Thymus (tissue), 11 donors: ENCODE data around the gene ACLY. TPM values are rescaled to one million over a fixed set of nuclear protein-coding genes. Genes with fewer than 3 reads are reported as not detected.
A peak's percentile ranks its signal among the peaks of the same experiment; 100 is the strongest.
"Not testable (repeated sequence)": the region's sequence is repeated elsewhere in the genome, so short reads cannot be mapped to it uniquely, and the experiment has no call there.

Experiments
- DNase-seq, 9 donors: peaks; one replicate each; pipeline ENCODE4 v3.0.0-alpha.2; 2013; ENCODE audit warnings: low spot score in 9 of 9, low read depth in 6 of 9, missing footprints in 1 of 9
- H3K27ac ChIP-seq, 2 donors: one replicate each; pipeline ENCODE4 v1.5.1; 2013; ENCODE audit warnings: control low read depth in 1 of 2, low read depth in 1 of 2, low read length in 1 of 2, mild to moderate bottlenecking in 1 of 2, moderate library complexity in 1 of 2
- H3K27me3 ChIP-seq, 2 donors: one replicate each; pipeline ENCODE4 v1.5.1; 2013; ENCODE audit warnings: low read length in 1 of 2; ENCODE audit not compliant: control insufficient read depth in 2 of 2, insufficient read depth in 1 of 2
- H3K36me3 ChIP-seq, 2 donors: one replicate each; pipeline ENCODE4 v1.5.1; 2013; ENCODE audit warnings: low read length in 1 of 2, mild to moderate bottlenecking in 1 of 2, moderate library complexity in 1 of 2; ENCODE audit not compliant: control insufficient read depth in 2 of 2, insufficient read depth in 2 of 2
- H3K4me1 ChIP-seq, 2 donors: one replicate each; pipeline ENCODE4 v1.5.1; 2013; ENCODE audit warnings: low read length in 2 of 2; ENCODE audit not compliant: control insufficient read depth in 2 of 2, insufficient read depth in 2 of 2
- H3K4me3 ChIP-seq, 2 donors: one replicate each; pipeline ENCODE4 v1.5.1; 2013; ENCODE audit warnings: low read length in 2 of 2, control low read depth in 1 of 2, mild to moderate bottlenecking in 1 of 2
- H3K9me3 ChIP-seq, 2 donors: one replicate each; pipeline ENCODE4 v1.5.1; 2013; ENCODE audit warnings: low read length in 1 of 2, mild to moderate bottlenecking in 1 of 2; ENCODE audit not compliant: control insufficient read depth in 2 of 2, insufficient read depth in 1 of 2
- WGBS: extraction: QIAGEN DNeasy Blood & Tissue Kit; methylation state at CpG from one replicate; pipeline ENCODE4 v1.1.7; 2013; 5-methylcytosine and 5-hydroxymethylcytosine counted together
- polyA plus RNA-seq: library from polyadenylated mRNA; stranded (reverse); fragments of 200-250 nt; gene quantifications from one replicate; pipeline ENCODE4 v1.2.3, GENCODE V29; 2013
- total RNA-seq: library from RNA; stranded (reverse); fragments of 120-200 nt; gene quantifications from one replicate; pipeline ENCODE4 v1.2.4, GENCODE V29; 2013
- donor health status: healthy.

The ACLY gene
- total and polyA plus RNA-seq, 2 donors: 26.6 to 42.7 TPM

DNA sequence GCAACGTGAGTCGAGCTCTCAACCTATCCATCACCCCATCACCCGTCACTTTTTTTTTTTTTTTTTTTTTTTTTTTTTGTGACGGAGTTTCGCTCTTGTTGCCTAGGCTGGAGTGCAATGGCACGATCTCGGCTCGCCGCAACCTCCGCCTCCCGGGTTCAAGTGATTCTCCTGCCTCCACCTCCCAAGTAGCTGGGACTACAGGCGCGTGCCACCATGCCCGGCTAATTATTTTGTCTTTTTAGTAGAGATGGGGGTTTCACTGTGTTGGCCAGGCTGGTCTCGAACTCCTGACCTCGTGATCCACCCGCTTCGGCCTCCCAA lies 12.0 kb upstream of the ACLY start:
- Histone ChIP-seq H3K4me3 (peak overlapping the region; percentile 61 to 75), H3K27ac (peak overlapping the region in 1 of 2 donors; percentile 84), H3K4me1 (peaks cover 4 to 23% of the 10 kb centered on the region in 2 donors)
- H3K36me3 ChIP-seq, H3K27me3 ChIP-seq, H3K9me3 ChIP-seq, DNase-seq: not testable (repeated sequence)
- WGBS: 57% methylated on average over 18 of the region's 18 CpGs

DNA sequence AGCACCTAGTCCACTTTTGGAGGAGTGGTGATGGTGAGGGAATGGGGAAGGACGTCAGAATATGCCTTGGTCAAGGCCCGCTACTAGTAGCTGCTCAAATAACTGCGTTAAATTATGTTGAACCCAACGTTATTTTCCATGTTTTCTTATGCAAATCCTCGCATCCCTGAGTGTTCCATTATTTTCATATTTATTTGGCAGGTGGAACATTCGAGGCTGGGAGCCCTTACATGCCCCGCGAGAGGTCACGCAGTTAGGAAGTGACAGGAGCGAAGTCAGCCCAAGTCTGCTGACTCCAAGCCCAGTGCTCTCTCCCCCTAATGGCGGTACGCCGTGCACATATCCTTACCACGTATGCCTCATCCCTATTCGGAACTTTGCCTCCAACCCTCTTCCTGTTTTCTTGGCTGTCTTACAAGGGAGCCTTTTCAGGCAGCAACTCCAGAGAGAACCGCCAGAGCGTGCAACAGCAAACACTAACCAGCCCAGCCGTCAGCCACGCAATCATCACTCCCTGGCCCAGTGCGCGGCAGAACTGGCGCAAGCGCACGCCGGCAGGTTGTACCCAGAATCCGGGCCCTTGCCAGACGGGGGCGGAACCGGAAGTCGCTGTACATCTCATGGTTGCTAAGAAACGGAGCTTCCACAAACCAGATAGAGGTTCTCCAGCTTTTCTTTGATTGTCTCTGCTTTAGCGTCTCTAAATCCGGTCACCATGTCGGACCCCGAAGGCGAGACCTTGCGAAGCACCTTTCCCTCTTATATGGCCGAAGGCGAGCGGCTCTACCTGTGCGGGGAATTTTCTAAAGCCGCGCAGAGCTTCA lies 11.5 kb upstream of the ACLY start, which contains the start of gene ODAD4:
Gene ODAD4, plus strand, starts transcription at position 609 of the 824 bp plus-strand sequence. Its CDS starts 107 bp downstream, at position 716.
- Histone ChIP-seq H3K36me3 (no peaks in the 10 kb centered on the region), H3K4me1 (peaks cover 4 to 23% of the 10 kb centered on the region in 2 donors), H3K27me3 (no peaks in the 10 kb centered on the region), H3K4me3 (peak within 1 kb of the TSS; percentile 61 to 75), H3K27ac (peak within 1 kb of the TSS; percentile 69 to 84), H3K9me3 (no peaks in the 10 kb centered on the region)
- 4% methylated on average over 43 of the region's 43 CpGs for WGBS
- DNase-seq: peak; percentile 79 to 96 (median 87)

DNA sequence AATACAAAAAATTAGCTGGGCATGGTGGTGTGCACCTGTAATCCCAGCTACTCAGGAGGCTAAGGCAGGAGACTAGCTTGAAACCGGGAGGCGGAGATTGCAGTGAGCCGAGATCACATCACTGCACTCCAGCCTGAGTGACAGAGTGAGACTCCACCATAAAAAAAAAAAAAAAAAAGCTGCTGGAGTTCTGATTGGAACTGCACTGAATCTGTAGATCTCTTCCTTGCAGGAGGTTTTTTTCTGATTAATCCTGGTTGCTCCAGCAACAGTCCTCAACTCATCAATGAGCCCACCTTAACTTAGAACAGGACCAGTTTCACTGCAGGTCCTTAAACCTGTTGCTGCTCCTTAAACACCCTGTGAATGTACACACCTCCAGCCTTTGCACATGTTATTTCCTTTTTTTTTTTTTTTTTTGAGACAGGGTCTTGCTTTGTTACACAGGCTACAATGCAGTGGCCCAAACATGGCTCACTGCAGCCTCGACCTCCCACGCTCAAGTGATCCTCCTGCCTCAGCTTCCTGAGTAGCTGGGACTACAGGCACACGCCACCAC lies 10.0 kb upstream of the ACLY start:
- H3K27ac ChIP-seq: no peak overlapping the region
- WGBS: 81% methylated on average over 6 of the region's 6 CpGs

DNA sequence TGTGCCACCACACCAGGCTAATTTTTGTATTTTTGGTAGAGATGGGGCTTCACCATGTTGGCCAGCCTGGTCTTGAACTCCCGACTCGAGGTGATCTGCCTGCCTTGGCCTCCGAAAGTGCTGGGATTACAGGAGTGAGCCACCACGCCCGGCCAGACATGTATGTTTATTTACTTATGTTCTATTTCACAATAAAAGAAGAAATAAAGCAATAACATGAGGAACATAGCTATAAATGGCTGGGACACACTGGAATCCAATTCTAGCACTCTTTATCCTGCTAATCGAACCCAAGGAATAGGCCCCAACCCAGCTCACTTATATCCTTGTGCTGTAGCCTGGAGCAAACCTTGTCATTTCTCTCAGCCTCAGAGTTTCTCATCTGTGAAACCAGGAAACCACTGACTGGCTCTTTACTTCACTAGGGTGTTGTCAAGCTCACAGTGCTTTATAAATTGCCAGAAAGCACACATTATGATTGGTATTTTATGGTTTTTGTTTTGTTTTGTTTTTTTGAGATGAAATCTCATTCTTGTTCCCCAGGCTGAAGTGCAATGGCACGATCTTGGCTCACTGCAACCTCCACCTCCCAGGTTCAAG lies 7.3 kb upstream of the ACLY start:
- Histone ChIP-seq H3K36me3 (no peaks in the 10 kb centered on the region), H3K27ac (no peak overlapping the region), H3K4me3 (no peak overlapping the region), H3K9me3 (no peaks in the 10 kb centered on the region), H3K27me3 (no peaks in the 10 kb centered on the region), H3K4me1 (peaks cover 0 to 14% of the 10 kb centered on the region in 2 donors)
- no peak for DNase-seq
- 96% methylated on average over 7 of the region's 7 CpGs for WGBS

More for the DNA sequence above, 10.0 kb upstream of the ACLY start:
- Histone ChIP-seq H3K4me3 (no peak overlapping the region), H3K4me1 (peaks cover 4 to 23% of the 10 kb centered on the region in 2 donors), H3K27me3 (no peaks in the 10 kb centered on the region), H3K9me3 (no peaks in the 10 kb centered on the region), H3K36me3 (no peaks in the 10 kb centered on the region)
- DNase-seq: no peak

DNA sequence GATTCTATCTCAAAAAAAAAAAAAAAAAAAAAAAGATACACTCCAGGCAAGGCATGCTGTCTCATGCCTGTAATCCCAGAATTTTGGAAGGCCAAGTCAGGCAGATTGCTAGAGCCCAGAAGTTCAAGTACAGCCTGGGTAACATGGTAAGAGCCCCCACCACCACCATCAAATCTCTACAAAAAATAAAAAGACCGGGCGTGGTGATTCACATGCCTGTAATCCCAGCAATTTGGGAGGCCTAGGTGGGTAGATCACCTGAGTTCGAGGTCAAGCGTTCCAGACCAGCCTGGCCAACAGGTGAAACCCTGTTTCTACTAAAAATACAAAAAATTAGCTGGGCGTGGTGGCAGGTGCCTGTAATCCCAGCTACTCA lies 1.8 kb upstream of the ACLY start:
- peaks cover 10 to 23% of the 10 kb centered on the region in 2 donors for H3K4me1 ChIP-seq
- H3K27ac ChIP-seq: no peak overlapping the region
- 97% methylated on average over 5 of the region's 5 CpGs for WGBS
- no peaks in the 10 kb centered on the region for H3K27me3 ChIP-seq
- H3K36me3 ChIP-seq: no peaks in the 10 kb centered on the region
- H3K9me3 ChIP-seq: no peaks in the 10 kb centered on the region
- no peak for DNase-seq
- no peak overlapping the region for H3K4me3 ChIP-seq

DNA sequence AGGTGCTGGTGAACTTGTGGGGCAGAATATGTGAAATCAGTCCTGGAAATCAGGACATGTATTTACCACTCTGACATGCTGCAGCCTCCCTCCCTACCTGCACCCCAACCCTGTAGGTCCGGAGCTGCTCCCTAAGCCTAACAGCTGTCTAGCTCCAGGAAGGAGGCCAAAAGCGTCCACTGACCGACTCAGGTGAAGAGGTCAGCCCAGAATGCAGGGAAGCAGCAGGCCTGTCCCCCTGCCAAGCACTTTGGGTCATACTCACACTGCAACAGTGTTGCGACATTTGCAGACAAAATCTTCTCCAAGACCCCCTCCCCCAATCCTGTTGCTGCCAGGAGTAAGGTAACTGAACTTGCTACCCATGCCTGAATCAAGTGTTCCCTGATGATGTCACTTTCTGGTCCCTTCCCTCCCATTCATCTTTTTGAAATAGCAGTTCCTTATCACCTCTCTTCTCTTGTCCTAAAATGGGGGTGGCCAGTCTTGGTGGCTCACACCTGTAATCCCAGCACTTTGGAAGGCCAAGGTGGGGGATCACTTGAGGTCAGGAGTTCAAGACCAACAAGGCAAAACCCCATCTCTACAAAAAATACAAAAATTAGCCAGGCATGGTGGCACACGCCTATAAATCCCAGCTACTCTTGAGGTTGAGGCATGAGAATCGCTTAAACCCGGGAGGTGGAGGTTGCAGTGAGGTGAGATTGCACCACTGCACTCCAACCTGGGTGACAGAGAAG lies 1.3 kb upstream of the ACLY start:
- peaks cover 10 to 24% of the 10 kb centered on the region in 2 donors for H3K4me1 ChIP-seq
- H3K27ac ChIP-seq: no peak overlapping the region
- H3K4me3 ChIP-seq: no peak overlapping the region
- no peaks in the 10 kb centered on the region for H3K9me3 ChIP-seq
- H3K36me3 ChIP-seq: peaks cover 0 to 4% of the 10 kb centered on the region in 2 donors
- no peaks in the 10 kb centered on the region for H3K27me3 ChIP-seq
- no peak for DNase-seq
- 93% methylated on average over 7 of the region's 7 CpGs for WGBS

DNA sequence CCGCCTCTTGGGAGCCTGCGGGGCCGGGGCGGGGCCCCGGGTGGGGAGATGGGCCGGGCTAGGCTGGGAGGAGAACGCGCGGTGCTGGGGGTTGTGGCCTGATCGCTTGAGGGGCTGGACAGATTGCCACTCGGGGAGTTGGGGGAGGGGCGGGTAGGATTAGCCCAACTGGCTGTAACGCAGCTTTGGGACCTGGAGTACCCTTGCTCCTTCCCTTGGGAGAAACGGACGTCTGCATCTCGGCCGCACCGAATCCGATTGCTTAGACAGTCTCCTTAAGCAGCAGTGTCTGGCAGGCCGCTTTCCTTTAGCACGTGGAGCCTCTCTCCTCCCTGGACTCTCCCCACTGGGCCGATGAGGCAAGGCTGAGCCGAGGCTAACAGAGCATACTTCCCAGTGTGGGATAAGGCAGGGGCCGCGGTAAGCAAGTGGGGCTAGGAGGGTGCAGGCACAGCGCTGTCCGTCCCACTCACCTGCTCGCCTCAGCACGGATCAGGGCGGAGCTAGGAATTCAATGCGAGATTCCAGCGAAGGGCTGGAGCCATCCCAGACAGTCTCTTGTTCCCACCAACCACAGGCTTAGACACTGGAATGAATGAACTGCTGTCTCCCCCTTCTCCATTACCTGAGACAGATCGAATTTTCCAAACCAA lies 540 bp upstream of the ACLY start:
- no peak for DNase-seq
- Histone ChIP-seq H3K4me3 (peak overlapping the region; percentile 91 to 100), H3K36me3 (peaks cover 0 to 6% of the 10 kb centered on the region in 2 donors), H3K27me3 (no peaks in the 10 kb centered on the region), H3K27ac (peak overlapping the region in 1 of 2 donors; percentile 66), H3K9me3 (no peaks in the 10 kb centered on the region), H3K4me1 (peaks cover 10 to 25% of the 10 kb centered on the region in 2 donors)
- 22% methylated on average over 33 of the region's 33 CpGs for WGBS

DNA sequence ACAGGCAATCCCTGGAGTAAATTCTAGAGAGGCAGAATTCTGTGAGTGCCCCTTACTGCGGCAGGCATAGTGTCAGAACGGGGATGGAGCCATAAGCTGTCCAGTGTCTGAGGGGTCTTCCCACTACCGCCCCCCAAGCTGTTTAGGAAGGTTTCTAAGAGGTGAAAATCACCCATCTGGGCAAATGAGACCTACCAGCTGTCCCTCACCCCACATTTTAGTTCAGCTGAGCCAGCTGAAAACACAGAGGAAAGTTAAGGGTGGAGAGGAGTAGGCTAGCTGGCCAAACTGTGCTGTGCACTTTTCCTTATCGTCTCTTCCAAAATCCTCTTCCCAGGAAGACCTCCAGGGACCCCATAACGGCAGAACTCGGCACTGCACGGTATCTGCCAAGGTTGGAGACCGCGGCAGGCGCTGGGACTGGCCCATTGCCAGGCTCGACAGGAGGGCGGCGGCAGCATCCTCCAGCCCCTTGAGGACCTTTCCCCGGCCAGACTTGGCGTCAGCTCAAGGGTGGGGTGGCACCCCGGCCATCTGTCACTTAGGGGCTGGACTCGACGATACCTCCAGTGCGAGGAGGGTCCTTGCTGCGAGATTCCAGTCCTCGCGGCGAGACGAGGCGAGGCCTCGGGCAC lies 955 bp downstream of the ACLY start:
- H3K4me3 ChIP-seq: peak overlapping the region; percentile 91 to 100
- H3K27ac ChIP-seq: no peak overlapping the region
- DNase-seq: peak in 3 of 9 donors; percentile 19 to 33 (median 20)
- H3K36me3 ChIP-seq: peaks cover 11 to 20% of the 10 kb centered on the region in 2 donors
- no peaks in the 10 kb centered on the region for H3K27me3 ChIP-seq
- WGBS: 9% methylated on average over 26 of the region's 26 CpGs
- no peaks in the 10 kb centered on the region for H3K9me3 ChIP-seq
- H3K4me1 ChIP-seq: peaks cover 10 to 25% of the 10 kb centered on the region in 2 donors
